K562 (cell line): Measurements from ENCODE around the gene YBX1. TPM values are rescaled to one million over a fixed set of nuclear protein-coding genes. Genes with fewer than 3 reads are reported as not detected.
A peak's percentile ranks its signal among the peaks of the same experiment; 100 is the strongest.

Source experiments
- BHLHE40 ChIP-seq: IDR thresholded peaks from 2 replicates; pipeline ENCODE4 v1.6.1; 2011; ENCODE audit warnings: low read length, improper control_type of control experiment
- CHD4 ChIP-seq: fragments of 200-600 bp; sonication (generic); IDR thresholded peaks from 3 replicates; pipeline ENCODE4 v1.6.1; 2012; ENCODE audit warnings: low read depth, mild to moderate bottlenecking, mixed read lengths, low read length, inconsistent platforms; ENCODE audit not compliant: insufficient read depth, insufficient replicate concordance, poor library complexity, severe bottlenecking
- CREBBP ChIP-seq: IDR thresholded peaks from one replicate; pipeline ENCODE4 v1.6.1; 2012; ENCODE audit warnings: low read depth, mild to moderate bottlenecking, control low read depth, inconsistent platforms, low read length
- CXXC5 ChIP-seq: fragments of 250-450 bp; sonication (Bioruptor Pico); IDR thresholded peaks from 2 replicates; pipeline ENCODE4 v1.8.0; 2022; ENCODE audit warnings: inconsistent platforms, mild to moderate bottlenecking, moderate library complexity
- EHMT2 ChIP-seq: fragments of 450-650 bp; IDR thresholded peaks from 2 replicates; pipeline ENCODE4 v1.6.1; 2018; ENCODE audit warnings: antibody characterized with exemption
- ELF1 ChIP-seq: fragments of 200-800 bp; sonication (Bioruptor generic); IDR thresholded peaks from 2 replicates; pipeline ENCODE4 v1.6.1; 2016; ENCODE audit warnings: missing genetic modification characterization, missing compliant biosample characterization
- FOXP1 ChIP-seq: sonication (generic); formaldehyde crosslinking; IDR thresholded peaks from 2 replicates; pipeline ENCODE4 v1.8.0; 2022; ENCODE audit warnings: mild to moderate bottlenecking, missing genetic modification reagents
- HNRNPL ChIP-seq: fragments of 200-400 bp; formaldehyde crosslinking; IDR thresholded peaks from 2 replicates; pipeline ENCODE4 v1.6.1; 2017; ENCODE audit warnings: low read depth, mild to moderate bottlenecking, low read length
- MTA3 ChIP-seq: fragments of 450-650 bp; formaldehyde crosslinking; IDR thresholded peaks from 2 replicates; pipeline ENCODE4 v1.6.1; 2017; ENCODE audit warnings: mild to moderate bottlenecking, borderline replicate concordance
- NR0B1 ChIP-seq: fragments of 450-650 bp; IDR thresholded peaks from one replicate; pipeline ENCODE4 v1.6.1; 2018; ENCODE audit warnings: mild to moderate bottlenecking, moderate library complexity; ENCODE audit not compliant: partially characterized antibody
- POLR2B ChIP-seq: fragments of 450-650 bp; IDR thresholded peaks from 2 replicates; pipeline ENCODE4 v1.6.1; 2018; ENCODE audit warnings: low read depth; ENCODE audit not compliant: partially characterized antibody
- SIN3B ChIP-seq: fragments of 450-650 bp; IDR thresholded peaks from 2 replicates; pipeline ENCODE4 v1.6.1; 2017; ENCODE audit warnings: low read depth, mild to moderate bottlenecking, moderate library complexity
- SMC3 ChIP-seq: conservative IDR thresholded peaks from 2 replicates; pipeline ENCODE4 v1.6.1; 2011; ENCODE audit warnings: low read depth, low read length, improper control_type of control experiment; ENCODE audit not compliant: insufficient read depth
- TRIM25 ChIP-seq: fragments of 450-650 bp; IDR thresholded peaks from 2 replicates; pipeline ENCODE4 v1.7.0; 2016; ENCODE audit warnings: borderline replicate concordance
- TSHZ1 ChIP-seq: fragments of 250-450 bp; sonication (Bioruptor Pico); IDR thresholded peaks from 2 replicates; pipeline ENCODE4 v1.4.0; 2020; ENCODE audit warnings: mild to moderate bottlenecking, moderate library complexity
- UBTF ChIP-seq, 2 experiments: IDR thresholded peaks; 2 replicates each; pipeline ENCODE4 v1.6.1; 2012; ENCODE audit warnings: improper control_type of control experiment in 2 of 2, low read depth in 2 of 2, low read length in 2 of 2, borderline replicate concordance in 1 of 2
- ZNF12 ChIP-seq: sonication (generic); formaldehyde crosslinking; IDR thresholded peaks from 2 replicates; pipeline ENCODE4 v1.4.0; 2020; ENCODE audit warnings: mild to moderate bottlenecking, missing genetic modification reagents
- ZNF445 ChIP-seq: fragments of 250-450 bp; sonication (Bioruptor Pico); IDR thresholded peaks from 2 replicates; pipeline ENCODE4 v1.4.0; 2020; ENCODE audit warnings: low read depth, mild to moderate bottlenecking, moderate library complexity
- polyA plus RNA-seq, 8 experiments: library from polyadenylated mRNA; depleted of rRNA in 4 of 8; stranded (reverse) in 5 of 8; unstranded in 3 of 8; fragments of >200 nt; fragmentation: Nextera tagmentation in 2 of 8; fragmentation: Illumina TruSeq in 1 of 8; extraction: Ambion mirVana in 2 of 8; extraction: Trizol in 1 of 8; gene quantifications; 2 replicates each; pipeline versions ENCODE4 v1.2.1 to v1.2.3, GENCODE V29; 2011 to 2014; ENCODE audit warnings: inconsistent platforms in 1 of 8, missing spikeins in 1 of 8
- total RNA-seq, 7 experiments: library from RNA; depleted of rRNA in 6 of 7; stranded (reverse); fragments of >200 nt in 6 of 7; fragmentation: Illumina TruSeq in 2 of 7; extraction: Trizol in 2 of 7; gene quantifications; 2 replicates each; pipeline versions ENCODE4 v1.2.1 to v1.2.3, GENCODE V29; 2011 to 2021; ENCODE audit warnings: low replicate concordance in 1 of 7

The YBX1 gene
- total and polyA plus RNA-seq, 9 of the 15 experiments (the other 6 are each of a cell fraction or from before 2014, with no cell fraction given): 363 to 1,955 (median 1,216) TPM

- peak; percentile 74 for TF ChIP-seq ELF1 (tag)
- TF ChIP-seq SMC3: no peak
- TF ChIP-seq BHLHE40: peak; percentile 99
- TF ChIP-seq CHD4: no peak
- TF ChIP-seq POLR2B: no peak
- TF ChIP-seq MTA3: peak; percentile 65
- no peak for TF ChIP-seq ZNF445 (CRISPR knock-in tag)
- TF ChIP-seq SIN3B: 0 out of 2 replicates have a peak, but pooled peaks have one; percentile 19
- peak; percentile 98 for TF ChIP-seq CXXC5 (CRISPR knock-in tag)
- TF ChIP-seq HNRNPL: peak; percentile 56; the same call in 1 of the 2 replicates
- no peak for TF ChIP-seq NR0B1
- peak in 1 of 2 experiments; percentile 76; a peak in 1 of 4 replicates for TF ChIP-seq UBTF (IDR thresholded peaks at IDR 0.05; ENCODE audit: borderline replicate concordance in 1 of 2, low read depth in 2 of 2, low read length in 2 of 2)
- TF ChIP-seq FOXP1: peak; percentile 90; the same call in 1 of the 2 replicates
- no peak for TF ChIP-seq TSHZ1 (CRISPR knock-in tag)
- TF ChIP-seq CREBBP: no peak
- no peak for TF ChIP-seq TRIM25
- TF ChIP-seq EHMT2: no peak
- TF ChIP-seq ZNF12 (CRISPR knock-in tag): no peak
Measured at GRCh38 chr1:42682739-42683531, 717 bp downstream of the YBX1 start (continued).
